NCI-H1048 (cell line): ENCODE measurements around the gene PDE7B.

ENCODE experiments used
- DNase-seq: peaks from one replicate; lab custom pipeline; 2025; lab: John Stamatoyannopoulos, UW

PDE7B gene

GRCh38 chr6:135990855-135991464 lies 139.5 kb downstream of the PDE7B start:
- DNase-seq, result no peak

DNA sequence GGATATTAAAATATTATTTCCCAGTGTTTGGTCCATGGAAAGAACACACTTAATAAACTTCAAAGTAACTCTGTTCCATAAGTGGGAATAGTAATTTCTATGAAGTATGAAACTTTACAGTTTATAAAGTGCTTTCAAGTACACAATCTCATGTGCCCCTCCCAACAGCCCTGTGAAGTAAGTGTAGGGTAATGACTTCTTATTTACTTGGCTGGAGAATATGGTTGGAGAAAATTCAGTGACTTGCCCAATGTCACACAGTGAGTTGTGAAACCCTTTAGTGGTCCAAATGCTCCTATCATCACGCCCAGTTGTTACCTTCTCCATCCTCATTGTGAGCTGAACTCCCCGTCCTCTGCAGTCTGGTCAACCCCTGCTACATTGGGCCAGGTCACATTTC lies 141.2 kb downstream of the PDE7B start:
- no peak for DNase-seq

- no peak for DNase-seq
Measured at GRCh38 chr6:135993361-135993760, 141.9 kb downstream of the PDE7B start.

- no peak for DNase-seq
Measured at GRCh38 chr6:135994857-135995544, 143.5 kb downstream of the PDE7B start.

GRCh38 chr6:135995545-135995898 lies 144.0 kb downstream of the PDE7B start:
- no peak for DNase-seq

DNA sequence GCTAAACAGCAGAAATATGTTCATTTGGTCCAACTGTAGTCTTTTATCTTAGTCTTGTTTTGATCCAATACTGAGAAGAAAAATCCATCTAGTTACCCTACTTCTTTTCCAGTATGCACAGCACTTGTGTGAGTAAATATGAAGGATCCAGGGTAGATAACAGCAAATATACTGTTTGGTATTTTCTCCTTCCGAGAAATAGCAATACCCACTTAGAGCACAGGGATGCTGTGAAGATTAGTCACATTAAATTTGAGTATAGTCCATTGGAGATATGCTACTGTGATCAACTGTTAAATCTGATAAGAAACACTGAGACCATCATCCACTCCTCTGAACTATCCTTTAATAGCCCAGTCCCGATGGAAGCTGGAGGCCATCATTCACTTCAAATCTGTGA lies 145.2 kb downstream of the PDE7B start:
- DNase-seq, result no peak

GRCh38 chr6:135999393-135999792 lies 147.9 kb downstream of the PDE7B start:
- no peak for DNase-seq

GRCh38 chr6:136007345-136007744 lies 155.8 kb downstream of the PDE7B start:
- no peak for DNase-seq

- no peak for DNase-seq
Measured at GRCh38 chr6:136011475-136011874, 160.0 kb downstream of the PDE7B start.

DNA sequence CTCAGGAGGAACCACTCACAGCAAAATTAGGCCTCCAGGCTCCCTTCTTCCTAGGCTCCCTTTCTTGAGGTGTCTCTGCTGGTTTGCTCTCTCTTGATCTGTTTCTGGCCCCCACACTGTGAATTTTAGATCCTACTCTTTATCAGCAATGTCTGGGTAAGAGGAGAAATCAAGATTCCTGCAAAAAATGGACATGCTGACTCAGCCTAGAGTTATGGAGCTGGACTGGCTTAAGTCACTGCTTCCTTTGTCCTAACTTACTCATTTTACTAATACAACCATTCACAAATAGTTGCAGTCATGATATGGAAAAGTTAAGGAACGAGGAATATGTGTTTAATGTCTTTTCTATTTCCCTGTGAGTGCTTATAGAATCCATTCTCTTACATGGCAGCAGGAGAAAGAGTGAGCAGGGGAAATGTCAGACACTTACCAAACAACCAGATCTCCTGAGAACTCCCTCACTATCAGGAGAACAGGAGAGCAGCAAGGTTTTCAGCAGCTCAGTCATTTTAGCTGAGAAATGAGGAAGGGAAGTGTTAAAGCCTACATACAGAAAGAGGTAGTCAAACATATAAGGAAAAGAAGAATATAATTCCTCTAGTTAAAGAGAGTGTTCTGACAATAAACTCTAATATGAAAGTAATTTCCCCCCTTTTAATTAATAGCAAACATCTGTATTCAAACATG lies 160.8 kb downstream of the PDE7B start:
- no peak for DNase-seq

- no peak for DNase-seq
Measured at GRCh38 chr6:136012943-136013342, 161.4 kb downstream of the PDE7B start.

DNA sequence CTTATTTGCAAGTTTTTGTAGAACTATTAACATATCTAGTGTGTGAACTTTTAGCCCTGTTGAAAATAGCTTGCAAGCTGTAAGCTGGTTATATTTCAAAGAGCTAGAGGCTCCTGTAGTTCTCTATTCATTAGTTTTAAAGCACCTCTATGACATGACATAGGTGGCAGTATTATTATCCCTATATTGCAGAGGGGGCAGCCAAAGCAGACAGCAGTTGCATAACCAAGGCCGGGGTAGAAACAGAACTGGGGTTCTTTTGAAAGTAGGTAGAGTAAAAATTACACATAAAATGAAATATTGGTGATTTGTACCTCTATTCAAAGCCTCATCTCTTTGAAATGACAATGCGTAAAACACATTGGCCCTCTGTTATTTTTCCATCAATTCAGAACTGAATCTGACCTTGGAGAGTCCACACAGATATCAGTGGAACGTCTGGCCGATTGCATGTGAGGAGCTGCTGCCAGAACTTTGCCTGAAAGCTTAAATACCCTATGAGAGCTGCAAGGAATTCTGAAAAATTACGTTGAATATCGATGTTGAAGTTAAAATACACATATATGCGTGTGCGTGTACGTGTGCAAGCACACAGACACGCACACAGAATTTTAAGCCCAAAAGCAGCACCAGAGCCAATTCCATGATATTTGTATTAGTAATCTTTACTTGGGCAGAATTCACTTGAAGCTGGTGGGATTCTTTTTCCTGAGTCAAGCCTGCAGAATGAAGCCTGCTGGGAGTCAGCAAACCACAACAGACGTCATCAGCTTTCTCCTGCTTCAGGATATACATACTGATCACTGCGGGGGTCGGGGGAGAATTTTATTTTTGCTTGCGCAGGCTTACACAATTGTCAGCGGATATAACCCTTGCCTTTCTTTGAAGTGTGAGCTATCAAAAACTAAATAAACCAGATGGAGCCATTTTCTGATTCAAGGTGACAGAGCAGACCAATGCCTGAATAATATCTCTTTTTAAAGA lies 163.2 kb downstream of the PDE7B start:
- DNase-seq, result no peak

DNA sequence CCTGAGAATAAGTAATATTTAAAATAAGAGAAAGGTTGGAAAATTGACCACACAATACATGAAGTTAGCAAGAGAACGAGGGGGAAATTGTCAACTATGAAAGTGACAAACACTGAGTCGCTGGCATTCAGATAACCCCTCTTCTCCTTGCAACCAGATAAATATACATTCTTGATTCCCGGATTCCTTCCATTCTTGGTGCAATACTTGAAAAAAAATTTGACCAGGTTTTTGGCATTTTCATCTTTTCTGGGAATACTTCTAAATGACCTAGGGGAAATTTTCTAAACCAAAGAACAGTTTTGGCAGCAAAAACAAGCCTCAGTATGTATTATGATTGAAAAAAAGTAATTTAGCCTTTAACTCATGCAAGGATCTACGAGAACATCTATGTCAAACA lies 164.0 kb downstream of the PDE7B start:
- DNase-seq, result no peak

- no peak for DNase-seq
Measured at GRCh38 chr6:136016228-136017225, 165.0 kb downstream of the PDE7B start.

DNA sequence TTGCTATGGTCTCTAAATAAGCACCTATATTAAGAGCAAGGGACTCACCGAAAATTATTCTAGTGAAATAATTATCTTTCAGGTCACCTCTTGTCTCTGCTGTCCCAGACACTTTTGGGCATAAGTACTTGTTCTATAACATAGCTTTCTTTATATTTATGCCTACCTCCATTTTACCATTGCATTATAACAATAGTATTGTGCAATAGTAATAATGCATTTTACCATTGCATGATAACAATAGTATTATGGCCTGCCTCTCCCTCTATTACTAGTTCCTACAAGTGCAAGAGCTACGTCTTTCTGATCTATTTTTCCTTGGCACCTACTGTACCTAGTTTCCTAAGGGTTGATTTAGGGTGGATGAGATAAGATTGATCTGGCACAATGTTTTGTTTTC lies 169.2 kb downstream of the PDE7B start:
- no peak for DNase-seq

GRCh38 chr6:136022224-136022874 lies 170.8 kb downstream of the PDE7B start:
- DNase-seq, result no peak

GRCh38 chr6:136024711-136025110 lies 173.2 kb downstream of the PDE7B start:
- DNase-seq, result no peak

DNA sequence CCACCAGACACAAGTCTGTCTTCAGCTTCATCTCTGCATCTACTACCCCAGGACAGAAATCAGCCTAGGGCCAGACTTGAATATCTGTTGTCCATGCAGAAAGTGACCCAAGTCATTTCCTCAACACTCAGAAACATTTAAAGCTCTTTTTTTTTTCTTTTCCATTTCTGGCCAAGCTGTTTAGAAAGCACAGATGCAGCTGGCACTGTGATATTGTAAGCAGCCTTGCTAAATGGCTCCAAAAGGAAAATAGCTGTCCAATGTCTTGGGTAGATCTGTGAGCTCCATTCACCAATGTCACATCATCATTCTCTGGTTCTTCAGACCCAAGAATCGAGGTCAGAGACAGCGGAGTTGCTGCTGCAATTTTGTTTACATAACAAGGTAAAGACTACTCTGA lies 174.2 kb downstream of the PDE7B start:
- no peak for DNase-seq

DNA sequence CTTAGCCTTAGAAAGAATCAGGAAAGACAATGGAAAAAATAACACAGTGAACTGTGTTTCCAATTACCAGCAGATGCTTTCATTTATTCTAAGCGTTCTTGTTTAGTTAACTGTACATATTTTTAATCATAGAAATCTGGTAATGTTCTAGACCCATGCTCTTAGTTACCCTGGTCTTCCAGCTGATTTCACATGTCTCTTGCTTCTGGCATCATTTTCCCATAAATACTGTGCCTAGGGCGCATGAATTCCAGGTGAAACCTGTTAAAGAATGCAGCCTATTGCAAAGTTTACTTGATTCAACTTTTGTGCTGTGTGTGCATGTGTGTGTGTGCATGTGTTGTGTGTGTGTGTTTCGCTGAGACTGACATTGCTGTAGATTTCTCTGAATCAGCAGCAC lies 178.6 kb downstream of the PDE7B start:
- no peak for DNase-seq

- DNase-seq, result no peak
Measured at GRCh38 chr6:136031982-136032381, 180.5 kb downstream of the PDE7B start.

DNA sequence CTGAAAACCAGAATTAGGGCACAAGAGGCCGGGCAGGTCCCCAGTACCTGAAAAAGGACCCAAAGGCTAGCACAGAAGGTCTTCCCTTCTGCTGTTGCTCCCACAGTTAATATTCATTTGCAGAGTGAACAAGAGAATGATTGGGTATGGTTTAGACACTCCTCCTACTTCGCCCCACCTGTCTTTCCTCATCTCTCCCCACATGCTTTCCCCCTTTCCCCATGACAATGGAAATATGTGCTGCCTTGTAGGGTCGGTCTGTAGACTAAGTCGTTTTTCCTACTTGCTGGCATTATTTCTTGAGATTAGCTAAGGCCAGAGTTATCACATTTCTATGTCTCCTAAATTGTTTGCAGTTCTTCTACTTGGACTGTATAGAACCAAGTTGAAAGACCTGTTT lies 181.9 kb downstream of the PDE7B start:
- no peak for DNase-seq
